ENCODE measurements around the gene LRRC32. TPM values are rescaled to one million over a fixed set of nuclear protein-coding genes. Genes with fewer than 3 reads are reported as not detected.

The LRRC32 gene
- polyA plus RNA-seq, 1 donor (not counting 4 experiments of a cell fraction or from before 2014, with no cell fraction given) = not detected

- no peaks in the 10 kb centered on the region for H3K79me2 ChIP-seq (ENCODE audit: control insufficient read depth, insufficient read depth, low read length)
- dilution Hi-C loops (cut with MboI; ENCODE audit: extremely low pct_ligation_motif_present, low sequenced_read_pairs) = no loop called here
- H3K36me3 ChIP-seq (ENCODE audit: control insufficient read depth in 2 of 2, extremely low read depth in 1 of 2, insufficient read depth in 2 of 2, low read length in 2 of 2) = no peaks in the 10 kb centered on the region
- no peak overlapping the region for H2AFZ ChIP-seq (ENCODE audit: control insufficient read depth, low read length)
- no peak overlapping the region for H3K4me2 ChIP-seq (ENCODE audit: control insufficient read depth, extremely low read depth, insufficient read depth, low read depth, low read length)
- H3K27me3 ChIP-seq (ENCODE audit: control insufficient read depth, extremely low read depth, insufficient read depth, low read length) = peaks cover 4% of the 10 kb centered on the region
- no peak for DNase-seq (ENCODE audit: low read depth, low spot score)
- no peaks in the 10 kb centered on the region for H3K4me1 ChIP-seq (ENCODE audit: control insufficient read depth, extremely low read depth, insufficient read depth, low read length)
- H3K27ac ChIP-seq (ENCODE audit: control insufficient read depth, insufficient read depth, low read length) = no peak overlapping the region
- no peak overlapping the region for H3K4me3 ChIP-seq (ENCODE audit: control insufficient read depth in 2 of 3, extremely low read depth in 1 of 3, insufficient read depth in 2 of 3, low read depth in 1 of 3, low read length in 3 of 3)
- no peaks in the 10 kb centered on the region for H3K9me3 ChIP-seq (ENCODE audit: control insufficient read depth, low read depth, low read length)
- no peak overlapping the region for H3K9ac ChIP-seq (ENCODE audit: control insufficient read depth, extremely low read depth, insufficient read depth, low read length)
- no peak for TF ChIP-seq EZH2 (IDR thresholded peaks at IDR 0.05; ENCODE audit: low read length)
- no peak for TF ChIP-seq CTCF (optimal IDR thresholded peaks at IDR 0.05 in 1 of 3, IDR thresholded peaks at IDR 0.05 in 1 of 3, conservative IDR thresholded peaks at IDR 0.05 in 1 of 3; ENCODE audit: extremely low read depth in 1 of 3, insufficient read depth in 2 of 3, low read length in 3 of 3)
- H3K9me1 ChIP-seq (ENCODE audit: control insufficient read depth, extremely low read depth, insufficient read depth, low read length) = no peaks in the 10 kb centered on the region
- FAIRE-seq = no peak
- no peaks in the 10 kb centered on the region for H4K20me1 ChIP-seq (ENCODE audit: control insufficient read depth, extremely low read depth, insufficient read depth, low read length)
Observed at GRCh38 chr11:76677458-76677765, 6.9 kb upstream of the LRRC32 start.

- Histone ChIP-seq H3K27ac (ENCODE audit: control insufficient read depth, insufficient read depth, low read length) (no peak overlapping the region), H3K9ac (ENCODE audit: control insufficient read depth, extremely low read depth, insufficient read depth, low read length) (no peak overlapping the region), H3K36me3 (ENCODE audit: control insufficient read depth in 2 of 2, extremely low read depth in 1 of 2, insufficient read depth in 2 of 2, low read length in 2 of 2) (no peaks in the 10 kb centered on the region), H3K9me1 (ENCODE audit: control insufficient read depth, extremely low read depth, insufficient read depth, low read length) (no peaks in the 10 kb centered on the region), H2AFZ (ENCODE audit: control insufficient read depth, low read length) (no peak overlapping the region), H3K27me3 (ENCODE audit: control insufficient read depth, extremely low read depth, insufficient read depth, low read length) (peaks cover 5% of the 10 kb centered on the region), H3K79me2 (ENCODE audit: control insufficient read depth, insufficient read depth, low read length) (no peaks in the 10 kb centered on the region), H4K20me1 (ENCODE audit: control insufficient read depth, extremely low read depth, insufficient read depth, low read length) (no peaks in the 10 kb centered on the region), H3K9me3 (ENCODE audit: control insufficient read depth, low read depth, low read length) (no peaks in the 10 kb centered on the region), H3K4me2 (ENCODE audit: control insufficient read depth, extremely low read depth, insufficient read depth, low read depth, low read length) (no peak overlapping the region), H3K4me3 (ENCODE audit: control insufficient read depth in 2 of 3, extremely low read depth in 1 of 3, insufficient read depth in 2 of 3, low read depth in 1 of 3, low read length in 3 of 3) (no peak overlapping the region), H3K4me1 (ENCODE audit: control insufficient read depth, extremely low read depth, insufficient read depth, low read length) (no peaks in the 10 kb centered on the region)
- FAIRE-seq (no peak), DNase-seq (ENCODE audit: low read depth, low spot score) (no peak)
- TF ChIP-seq CTCF (optimal IDR thresholded peaks at IDR 0.05 in 1 of 3, IDR thresholded peaks at IDR 0.05 in 1 of 3, conservative IDR thresholded peaks at IDR 0.05 in 1 of 3; ENCODE audit: extremely low read depth in 1 of 3, insufficient read depth in 2 of 3, low read length in 3 of 3) = no peak
- dilution Hi-C loops (cut with MboI; ENCODE audit: extremely low pct_ligation_motif_present, low sequenced_read_pairs) = no loop called here
Observed at GRCh38 chr11:76676636-76677457, 6.3 kb upstream of the LRRC32 start.

Data from keratinocyte (primary cell).